GM18508 (cell line): Measurements from ENCODE around the gene FAM170B.

ENCODE experiments used
- ATAC-seq: cut with Tn5 transposase; IDR thresholded peaks from one replicate; pipeline ENCODE4 v1.9.1; 2021; ENCODE audit warnings: moderate number of reproducible peaks; ENCODE audit not compliant: insufficient read depth, unreplicated experiment

The FAM170B gene

DNA sequence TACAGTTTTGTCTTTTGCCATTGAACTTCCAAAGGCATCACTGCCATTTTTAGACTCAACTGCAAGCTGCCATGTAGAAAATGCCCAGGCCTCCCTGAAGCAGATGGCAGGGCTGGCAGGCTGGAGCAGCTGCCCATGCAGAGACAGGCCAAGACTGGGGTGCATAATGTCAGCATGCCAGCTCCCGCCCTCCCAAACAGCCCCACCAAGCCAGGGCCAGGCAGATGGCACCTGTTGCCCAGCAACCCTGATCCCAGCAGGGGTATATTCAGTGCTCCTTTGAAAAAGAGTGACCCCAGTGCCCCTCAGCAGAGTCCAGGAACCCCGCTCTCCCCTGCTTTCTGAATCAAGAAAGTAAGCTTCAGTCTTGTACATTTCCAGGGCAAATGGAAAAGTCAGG is 51.1 kb downstream of the FAM170B start:
- ATAC-seq = no peak

DNA sequence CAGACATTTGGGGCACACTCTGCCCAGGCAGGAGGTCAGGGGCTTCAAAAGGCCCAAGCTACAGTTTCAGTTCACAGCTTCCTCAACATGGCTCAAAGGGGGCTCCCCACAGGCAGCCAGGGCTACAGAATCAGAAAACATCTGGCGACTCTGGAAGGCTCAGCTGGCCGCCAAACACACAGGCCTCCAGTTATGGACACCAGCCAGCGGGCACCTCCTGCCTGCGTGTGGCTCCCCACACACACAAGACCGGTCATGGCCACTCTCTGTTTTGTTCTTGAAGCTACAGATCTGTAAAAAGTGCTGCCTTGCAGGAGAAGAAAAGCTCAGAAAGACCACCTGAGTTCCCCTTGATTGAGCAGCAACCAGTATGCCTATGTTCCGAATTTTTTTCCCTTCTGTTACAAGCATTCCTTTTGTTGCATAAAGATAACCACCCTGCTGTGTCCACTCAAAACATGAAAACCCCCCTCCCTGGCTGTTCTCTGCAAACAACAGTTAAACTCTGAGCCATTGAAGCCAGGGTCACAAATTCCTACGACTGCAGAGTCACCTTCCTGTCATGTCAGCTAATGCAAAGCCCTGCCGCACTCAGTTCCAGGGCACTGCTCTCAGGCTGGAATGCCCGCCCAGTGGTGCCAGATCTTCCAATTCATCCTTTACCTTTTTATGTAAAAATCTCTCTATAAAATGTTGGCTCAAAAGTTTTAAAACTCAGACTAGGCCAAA is 52.1 kb downstream of the FAM170B start:
- no peak for ATAC-seq
